COR-L47 (cell line): Measurements from ENCODE around the gene SELENOK.
"Not testable (repeated sequence)": the region's sequence is repeated elsewhere in the genome, so short reads cannot be mapped to it uniquely, and the experiment has no call there.

Experiments used
- DNase-seq: peaks from one replicate; lab custom pipeline; 2025; lab: John Stamatoyannopoulos, UW

SELENOK gene

DNA sequence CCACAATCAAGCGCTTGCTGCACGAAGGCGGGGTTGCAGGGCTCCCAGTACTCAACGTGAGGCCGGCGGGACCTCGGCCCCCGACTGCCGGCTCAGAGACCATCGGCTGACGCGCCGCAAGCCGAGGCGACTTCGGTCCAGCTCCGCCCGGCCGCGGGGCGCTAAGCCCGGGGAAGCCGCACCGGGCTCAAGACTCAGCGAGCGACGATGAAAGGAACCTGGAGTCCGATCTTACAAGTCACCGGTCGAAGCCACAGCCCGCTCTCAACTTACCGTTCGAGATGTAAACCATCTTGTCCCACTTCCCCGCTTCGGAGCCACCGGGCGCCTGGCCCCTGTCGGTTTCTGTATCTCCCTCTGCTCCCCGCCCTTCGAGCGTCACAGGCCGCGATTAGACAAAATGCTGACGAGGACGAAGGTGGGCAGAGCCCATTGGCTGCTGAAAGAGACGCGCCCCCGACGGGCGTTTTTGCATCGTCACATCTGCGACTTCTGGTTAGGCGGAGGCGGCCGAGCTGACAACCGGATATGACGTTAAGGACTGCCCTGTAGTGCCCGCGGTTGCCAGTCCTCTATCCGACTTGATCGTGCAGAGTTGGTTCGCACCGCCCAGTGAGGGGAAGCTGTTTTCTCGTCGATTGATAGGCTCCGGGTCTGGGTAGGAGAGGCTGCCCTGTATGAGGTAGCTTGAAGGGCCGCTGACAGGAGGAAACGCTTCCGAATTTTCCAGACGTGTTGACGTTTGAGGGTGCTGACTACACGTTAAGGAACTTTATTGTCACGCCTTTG lies at the start of gene SELENOK:
Gene SELENOK (minus strand): TSS at position 363 of the 789 bp plus-strand sequence.
- peak; percentile 93 for DNase-seq

DNA sequence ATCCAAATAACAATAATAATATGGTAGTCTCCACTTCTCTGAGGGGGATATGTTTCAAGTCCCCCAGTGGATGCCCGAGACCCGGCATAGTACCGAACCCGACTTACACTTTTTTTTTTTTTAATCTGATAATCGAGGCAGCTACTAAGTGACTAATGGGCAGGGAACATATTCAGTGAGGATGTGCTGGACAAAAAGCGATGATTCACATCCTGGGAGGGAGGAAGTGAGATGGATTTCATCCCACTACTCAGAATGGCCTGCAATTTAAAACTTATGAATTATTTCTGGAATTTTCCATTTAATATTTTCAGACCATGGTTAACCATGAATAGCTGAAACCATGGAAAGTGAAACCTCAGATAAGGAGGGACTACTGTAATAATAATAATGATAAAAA lies 49.5 kb upstream of the SELENOK start:
- DNase-seq: no peak

GRCh38 chr3:53940623-53941022 lies 49.0 kb upstream of the SELENOK start:
- DNase-seq: no peak

DNA sequence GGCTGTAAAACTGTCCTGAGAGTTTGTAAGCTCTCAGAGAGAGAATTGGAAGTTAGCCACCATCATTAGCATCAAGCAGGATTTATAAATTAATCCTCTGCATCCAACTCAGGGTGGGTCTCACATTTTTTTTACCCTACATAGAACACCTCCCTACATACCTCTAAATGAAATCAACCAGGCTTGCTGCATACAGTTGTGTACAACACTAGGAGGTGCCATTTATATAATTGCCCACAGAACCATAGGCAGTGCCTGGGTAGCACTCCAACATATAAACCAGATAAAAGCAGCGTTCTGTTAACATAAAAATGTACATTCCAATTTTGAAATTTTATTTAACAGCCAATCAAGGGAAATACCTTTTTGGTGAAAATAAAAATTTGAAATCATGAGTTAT lies 48.2 kb upstream of the SELENOK start:
- no peak for DNase-seq

GRCh38 chr3:53939086-53939582 lies 47.5 kb upstream of the SELENOK start:
- DNase-seq: no peak

DNA sequence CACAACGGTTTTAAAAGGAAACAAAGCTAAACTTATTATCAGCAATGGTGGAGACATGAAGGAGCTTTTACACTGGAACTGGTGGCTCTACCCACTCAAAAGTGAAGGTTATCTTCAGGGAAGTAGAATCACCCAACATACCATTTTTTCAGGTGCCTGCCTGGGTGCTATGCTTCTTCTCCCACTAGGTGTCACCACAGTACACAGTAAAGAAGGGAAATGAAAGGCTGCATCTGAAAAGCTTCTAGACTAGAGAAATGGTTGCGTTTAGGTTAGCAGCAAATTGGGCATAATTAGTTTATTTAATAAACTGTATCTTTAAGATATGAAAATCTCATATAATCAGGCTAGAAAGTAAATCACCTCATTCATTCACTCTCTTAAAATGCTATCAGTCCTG lies 47.0 kb upstream of the SELENOK start:
- peak; percentile 14 for DNase-seq

- DNase-seq: no peak
Observed at GRCh38 chr3:53936347-53936746, 44.7 kb upstream of the SELENOK start.

GRCh38 chr3:53935283-53935901 lies 43.7 kb upstream of the SELENOK start:
- DNase-seq: no peak

DNA sequence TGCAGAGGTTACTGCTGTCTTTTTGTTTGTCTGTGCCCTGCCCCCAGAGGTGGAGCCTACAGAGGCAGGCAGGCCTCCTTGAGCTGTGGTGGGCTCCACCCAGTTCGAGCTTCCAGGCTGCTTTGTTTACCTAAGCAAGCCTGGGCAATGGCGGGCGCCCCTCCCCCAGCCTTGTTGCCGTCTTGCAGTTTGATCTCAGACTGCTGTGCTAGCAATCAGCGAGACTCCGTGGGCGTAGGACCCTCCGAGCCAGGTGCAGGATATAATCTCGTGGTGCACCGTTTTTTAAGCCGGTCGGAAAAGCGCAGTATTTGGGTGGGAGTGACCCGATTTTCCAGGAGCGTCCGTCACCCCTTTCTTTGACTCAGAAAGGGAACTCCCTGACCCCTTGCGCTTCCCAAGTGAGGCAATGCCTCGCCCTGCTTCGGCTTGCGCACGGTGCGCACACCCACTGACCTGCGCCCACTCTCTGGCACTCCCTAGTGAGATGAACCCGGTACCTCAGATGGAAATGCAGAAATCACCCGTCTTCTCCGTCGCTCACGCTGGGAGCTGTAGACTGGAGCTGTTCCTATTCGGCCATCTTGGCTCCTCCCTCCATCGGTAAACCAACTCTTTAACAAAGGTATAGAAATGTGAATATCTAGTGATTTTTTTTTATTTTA lies 35.7 kb upstream of the SELENOK start:
- not testable (repeated sequence) for DNase-seq

DNA sequence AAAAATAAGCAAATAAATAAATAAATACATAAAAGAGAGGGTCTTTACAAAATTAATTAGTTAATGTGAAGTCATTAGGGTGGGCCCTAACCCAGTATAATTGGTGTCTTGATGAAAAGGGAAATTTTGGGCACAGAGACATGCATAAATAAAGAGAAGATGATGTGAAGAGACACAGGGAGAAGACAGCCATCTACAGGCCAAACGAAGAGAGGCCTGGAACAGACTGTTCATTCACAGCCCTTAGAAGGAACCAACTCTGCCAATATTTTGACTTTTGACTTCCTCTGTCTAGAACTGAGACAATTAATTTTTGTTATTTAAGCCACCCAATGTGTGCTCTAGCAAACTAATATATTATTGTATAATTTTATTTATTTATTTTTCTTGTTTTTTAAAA lies 29.6 kb upstream of the SELENOK start:
- no peak for DNase-seq

- DNase-seq: no peak
Observed at GRCh38 chr3:53919741-53920140, 28.1 kb upstream of the SELENOK start.

DNA sequence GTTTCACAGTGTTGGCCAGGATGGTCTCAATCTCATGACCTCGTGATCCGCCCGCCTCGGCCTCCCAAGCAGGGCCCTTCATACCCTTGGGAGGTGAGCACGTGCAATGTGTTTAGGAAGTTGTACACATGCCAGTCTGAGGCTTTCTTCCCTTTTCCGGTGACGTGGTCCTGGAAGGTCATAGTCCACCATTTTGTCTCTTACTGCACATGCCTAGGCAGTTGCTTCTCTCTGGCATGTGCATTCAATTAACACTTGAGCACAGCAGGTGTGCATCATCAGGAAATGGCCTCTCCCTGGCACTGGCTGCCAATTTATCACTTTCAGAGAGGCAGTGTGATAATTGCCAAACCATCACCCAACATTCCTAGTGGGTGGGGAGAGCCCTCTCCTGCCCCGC lies 21.7 kb upstream of the SELENOK start:
- no peak for DNase-seq

GRCh38 chr3:53902711-53903110 lies 11.1 kb upstream of the SELENOK start:
- DNase-seq: no peak

GRCh38 chr3:53902067-53902466 lies 10.4 kb upstream of the SELENOK start:
- no peak for DNase-seq

DNA sequence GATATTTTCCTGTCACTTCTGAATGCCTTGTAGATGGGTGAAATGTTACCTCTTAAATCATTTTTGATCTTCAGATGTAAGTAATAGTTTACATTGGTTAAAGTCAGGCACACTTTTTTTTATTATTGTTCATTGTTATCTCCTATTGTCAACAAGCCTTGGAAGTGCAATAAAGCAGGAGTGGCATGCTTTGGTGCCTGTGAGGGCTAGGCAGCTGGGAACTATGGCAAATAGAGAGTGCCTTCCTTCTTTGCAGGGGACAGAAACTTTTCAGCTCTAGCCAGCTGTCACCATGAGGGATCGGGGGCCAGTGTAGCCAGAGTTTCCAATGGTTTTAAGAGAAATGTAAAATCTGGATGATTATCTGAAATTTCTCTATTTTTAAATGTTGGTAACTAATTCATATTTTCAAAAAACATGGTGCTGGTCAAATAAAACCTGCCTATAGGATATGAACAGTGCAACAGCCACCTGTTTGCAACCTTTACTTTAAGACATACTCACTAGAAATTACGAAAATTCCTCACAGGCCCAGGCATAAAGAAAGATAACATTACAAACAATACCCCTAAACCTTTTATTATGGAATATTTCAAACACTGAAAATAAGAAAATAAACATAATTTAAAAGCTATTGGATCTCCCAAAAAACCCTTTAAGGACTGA lies 9.1 kb upstream of the SELENOK start:
- no peak for DNase-seq

DNA sequence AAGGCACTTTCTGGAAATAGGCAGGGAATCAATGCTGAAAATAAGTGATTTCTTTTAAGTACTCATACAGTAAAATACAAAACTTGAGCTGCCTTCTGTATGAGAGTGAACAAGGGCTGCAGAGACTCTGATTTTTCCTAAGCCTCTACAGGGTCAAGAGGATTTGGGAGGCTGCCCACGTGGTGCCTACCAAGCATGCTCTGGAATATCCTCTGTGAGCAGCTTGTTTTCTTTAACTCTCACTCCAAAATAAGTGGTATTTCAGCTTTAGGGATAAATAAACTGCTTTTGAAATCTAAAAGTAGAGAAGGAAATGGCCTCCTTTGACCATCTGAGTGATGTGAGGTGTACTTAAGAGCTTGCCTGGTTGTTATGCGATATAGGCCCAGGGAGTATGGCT lies 8.1 kb upstream of the SELENOK start:
- no peak for DNase-seq

DNA sequence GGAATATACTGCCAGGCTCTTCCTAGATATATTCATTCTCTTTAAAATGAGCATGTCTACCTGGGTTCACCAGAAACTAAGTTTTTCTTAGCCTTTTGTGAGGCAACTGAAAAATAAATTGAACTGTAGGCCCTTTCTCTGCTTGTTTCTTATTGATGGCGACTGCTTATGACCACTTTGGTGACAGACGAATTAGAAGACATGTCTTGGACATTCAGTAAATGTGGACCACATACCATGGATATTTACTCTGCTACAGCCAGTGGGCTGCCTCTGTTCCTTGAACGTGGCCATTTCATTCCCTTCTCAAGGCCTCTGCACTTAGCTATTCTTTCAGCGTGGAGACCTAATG lies 603 bp upstream of the SELENOK start:
- DNase-seq: no peak

DNA sequence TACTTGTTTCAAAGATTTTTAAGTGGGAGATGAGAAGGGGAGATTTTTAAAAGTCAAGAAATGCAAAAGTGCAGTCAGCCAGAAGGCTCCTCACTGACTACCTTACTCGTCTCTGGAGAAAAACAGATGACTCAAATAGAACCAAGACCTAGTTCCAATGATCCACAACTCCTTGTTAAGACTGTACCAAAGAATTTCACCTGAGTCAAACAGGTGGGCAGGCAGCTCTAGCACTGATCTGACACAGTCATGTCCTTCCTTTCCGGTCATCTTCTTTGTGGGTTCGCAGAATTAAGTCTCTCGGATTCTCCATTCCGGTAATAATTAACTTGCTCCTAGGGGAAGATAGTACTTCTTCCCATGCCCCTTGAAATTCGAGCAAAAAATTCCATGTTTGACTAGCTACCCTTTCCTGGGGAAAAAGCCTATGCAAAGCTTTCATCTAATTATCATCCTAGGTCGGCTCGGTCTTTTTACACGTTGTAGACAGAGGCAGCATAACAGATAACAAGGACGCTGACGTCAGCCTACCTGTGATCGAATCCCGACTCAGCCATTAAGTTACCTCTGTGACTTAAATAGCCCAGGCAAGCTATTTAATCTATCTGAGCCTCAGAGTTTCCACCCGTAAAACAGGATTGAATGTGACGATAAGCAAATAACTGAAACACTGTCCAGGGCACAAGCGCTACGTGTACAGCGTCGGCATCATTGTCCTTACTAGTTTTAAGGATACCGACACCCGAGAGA lies 758 bp downstream of the SELENOK start:
- peak; percentile 13 for DNase-seq

DNA sequence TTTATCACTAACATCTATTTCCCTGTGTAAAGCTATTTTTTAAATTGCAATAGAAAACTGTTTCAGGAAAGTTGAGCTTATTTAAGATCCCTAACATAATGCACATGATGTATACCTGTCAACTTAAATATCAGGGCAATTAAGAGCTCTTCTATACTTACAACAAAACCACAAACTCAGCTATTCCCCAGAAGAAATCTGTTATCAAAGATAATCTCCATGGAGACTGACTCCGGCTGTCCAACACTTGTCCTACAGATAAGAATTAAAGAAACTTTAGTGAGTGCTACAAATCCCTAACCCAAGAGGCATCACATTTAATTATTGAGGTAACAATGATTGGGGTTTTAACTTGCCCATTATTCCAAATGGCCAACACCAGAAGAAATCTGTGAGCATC lies 3.4 kb downstream of the SELENOK start:
- DNase-seq: no peak

- no peak for DNase-seq
Observed at GRCh38 chr3:53887446-53887845, 4.2 kb downstream of the SELENOK start.

GRCh38 chr3:53885239-53885638 lies 6.4 kb downstream of the SELENOK start:
- no peak for DNase-seq

DNA sequence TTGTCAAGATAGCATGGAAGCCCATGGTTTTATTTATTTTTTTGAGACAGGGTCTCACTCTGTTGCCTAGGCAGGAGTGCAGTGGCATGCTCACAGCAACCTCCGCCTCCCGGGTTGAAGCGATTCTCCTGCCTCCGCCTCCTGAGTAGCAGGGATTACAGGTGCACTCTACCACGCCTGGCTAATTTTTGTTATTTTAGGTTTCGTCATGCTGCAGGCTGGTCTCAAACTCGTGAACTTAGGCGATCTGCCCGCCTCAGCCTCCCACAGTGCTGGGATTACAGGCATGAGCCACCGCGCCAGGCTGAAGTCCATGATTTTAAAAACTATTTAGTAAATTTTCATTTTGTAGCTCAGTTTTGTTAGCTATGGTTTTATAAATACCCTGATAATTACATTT lies 7.0 kb downstream of the SELENOK start:
- DNase-seq: no peak
